Caco-2 (cell line): Measurements from ENCODE around the gene SKP1. TPM values are rescaled to one million over a fixed set of nuclear protein-coding genes. Genes with fewer than 3 reads are reported as not detected.

Experiments used
- BruUV-seq: library from RNA; stranded (reverse); fragments of 400-500 nt; replicated peaks from 2 replicates; lab custom pipeline; 2021; lab: Mats Ljungman, UMichigan
- CTCF ChIA-PET: fragments of 300-600 bp; sonication (Branson Sonifier 250); formaldehyde crosslinking; loops from one replicate; lab custom pipeline; 2022; ENCODE audit warnings: antibody characterized with exemption; lab: Charles Lee
- POLR2A ChIA-PET: fragments of 300-600 bp; sonication (Branson Sonifier 250); formaldehyde crosslinking; loops from one replicate; lab custom pipeline; 2022; ENCODE audit warnings: antibody characterized with exemption; lab: Charles Lee
- DNase-seq, 2 experiments: peaks; one replicate each; pipeline versions ENCODE4 v3.0.0 to v3.0.0-alpha.2; 2020 to 2022
- H3K27me3 ChIP-seq: replicated peaks from 2 replicates; pipeline ENCODE4 v1.6.0; 2011; ENCODE audit warnings: low read length; ENCODE audit not compliant: control insufficient read depth, insufficient read depth
- H3K36me3 ChIP-seq: 2 replicates; pipeline ENCODE4 v1.5.1; 2011; ENCODE audit warnings: low read length; ENCODE audit not compliant: control insufficient read depth, insufficient read depth
- H3K4me1 ChIP-seq: fragments of 250-450 bp; sonication (Bioruptor Pico); 2 replicates; pipeline ENCODE4 v1.5.1; 2020; ENCODE audit warnings: mild to moderate bottlenecking
- H3K4me3 ChIP-seq: 2 replicates; pipeline ENCODE4 v1.5.1; 2011; ENCODE audit warnings: low read depth, mild to moderate bottlenecking, control low read depth, low read length
- H3K9me3 ChIP-seq: fragments of 250-450 bp; sonication (Bioruptor Pico); 2 replicates; pipeline ENCODE4 v1.5.1; 2020; ENCODE audit warnings: mild to moderate bottlenecking, moderate library complexity
- H3K27ac Mint-ChIP-seq: one replicate; pipeline ENCODE4 v1.8.0; 2022; ENCODE audit warnings: mixed read lengths; ENCODE audit not compliant: unreplicated experiment
- H3K27me3 Mint-ChIP-seq: one replicate; pipeline ENCODE4 v1.8.0; 2022; ENCODE audit warnings: mixed read lengths; ENCODE audit not compliant: insufficient read depth, unreplicated experiment
- H3K36me3 Mint-ChIP-seq: one replicate; pipeline ENCODE4 v1.8.0; 2022; ENCODE audit warnings: mild to moderate bottlenecking, mixed read lengths; ENCODE audit not compliant: insufficient read depth, unreplicated experiment
- H3K4me1 Mint-ChIP-seq: one replicate; pipeline ENCODE4 v1.8.0; 2022; ENCODE audit warnings: low read depth, mixed read lengths; ENCODE audit not compliant: unreplicated experiment
- H3K4me3 Mint-ChIP-seq: one replicate; pipeline ENCODE4 v1.8.0; 2022; ENCODE audit warnings: mild to moderate bottlenecking, moderate library complexity, mixed read lengths; ENCODE audit not compliant: unreplicated experiment
- H3K9me3 Mint-ChIP-seq: one replicate; pipeline ENCODE4 v1.8.0; 2022; ENCODE audit warnings: mixed read lengths; ENCODE audit not compliant: unreplicated experiment
- intact Hi-C: fragments of 100-400 bp; cut with micrococcal nuclease; formaldehyde crosslinking; loops from one replicate; pipeline ENCODE4 v1.10.0; 2022; ENCODE audit not compliant: unreplicated experiment
- microRNA-seq: library from miRNA; unstranded; fragments of <30 nt; microRNA quantifications from one replicate; pipeline ENCODE4 v1.2.0, GENCODE V29; 2022
- total RNA-seq: library from RNA; stranded (reverse); gene quantifications from 2 replicates; pipeline ENCODE4 v1.2.3, GENCODE V29; 2022
- TF ChIP-seq, protein P1 (sequence below), 2 experiments: fragments of 200-600 bp in 1 of 2; IDR thresholded peaks; 1 replicate in 1 of 2; 2 replicates in 1 of 2; pipeline versions ENCODE4 v1.5.1 to v1.8.0; 2011 to 2022; ENCODE audit warnings: antibody characterized with exemption in 1 of 2, control low read depth in 1 of 2, inconsistent platforms in 1 of 2, low read depth in 1 of 2, low read length in 1 of 2, mild to moderate bottlenecking in 1 of 2, moderate library complexity in 1 of 2; ENCODE audit not compliant: insufficient read depth in 1 of 2, severe bottlenecking in 1 of 2, unreplicated experiment in 1 of 2

Gene SKP1
- total RNA-seq, 1 experiment from 2014 or later, result 365 TPM

DNA sequence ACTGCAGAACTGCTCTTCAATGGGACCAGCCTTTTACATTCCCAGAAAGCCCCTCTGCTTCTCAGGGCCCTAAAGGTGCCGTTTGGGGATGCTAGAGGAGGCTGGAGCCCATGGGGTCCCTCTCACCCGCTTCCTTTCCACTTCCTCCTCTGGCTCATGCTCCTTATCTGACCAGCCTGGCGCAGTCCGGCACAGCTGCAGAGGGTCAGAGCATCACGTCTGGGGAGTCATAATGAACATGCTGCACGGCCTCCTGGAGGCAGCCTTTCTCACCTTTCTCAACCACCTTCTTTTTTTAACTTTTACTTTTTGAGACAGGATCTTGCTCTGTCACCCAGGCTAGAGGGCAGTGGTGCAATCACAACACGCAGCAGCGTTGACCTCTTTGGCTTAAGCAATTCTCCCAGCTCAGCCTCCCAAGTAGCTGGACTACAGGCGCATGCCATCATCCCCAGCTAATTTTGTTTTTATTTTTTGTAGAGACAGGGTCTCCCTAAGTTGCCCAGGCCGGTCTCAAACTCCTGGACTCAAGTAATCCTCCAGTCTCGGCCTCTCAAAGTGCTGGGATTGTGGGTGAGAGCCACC lies 77.4 kb downstream of the SKP1 start:
- Mint-ChIP-seq H3K4me3 (no peak overlapping the region), H3K9me3 (no peaks in the 10 kb centered on the region), H3K27me3 (no peaks in the 10 kb centered on the region), H3K4me1 (peaks cover 7% of the 10 kb centered on the region), H3K27ac (peak overlapping the region; percentile 12), H3K36me3 (no peaks in the 10 kb centered on the region)
- Histone ChIP-seq H3K4me1 (peaks cover 22% of the 10 kb centered on the region), H3K9me3 (no peaks in the 10 kb centered on the region), H3K4me3 (no peak overlapping the region), H3K27me3 (no peaks in the 10 kb centered on the region), H3K36me3 (no peaks in the 10 kb centered on the region)
- intact Hi-C loops, result loop anchor here (2.0 kb wide), 1 partner anchor 41 kb away; no protein-coding TSS in a partner anchor
- TF ChIP-seq, protein P1, sequence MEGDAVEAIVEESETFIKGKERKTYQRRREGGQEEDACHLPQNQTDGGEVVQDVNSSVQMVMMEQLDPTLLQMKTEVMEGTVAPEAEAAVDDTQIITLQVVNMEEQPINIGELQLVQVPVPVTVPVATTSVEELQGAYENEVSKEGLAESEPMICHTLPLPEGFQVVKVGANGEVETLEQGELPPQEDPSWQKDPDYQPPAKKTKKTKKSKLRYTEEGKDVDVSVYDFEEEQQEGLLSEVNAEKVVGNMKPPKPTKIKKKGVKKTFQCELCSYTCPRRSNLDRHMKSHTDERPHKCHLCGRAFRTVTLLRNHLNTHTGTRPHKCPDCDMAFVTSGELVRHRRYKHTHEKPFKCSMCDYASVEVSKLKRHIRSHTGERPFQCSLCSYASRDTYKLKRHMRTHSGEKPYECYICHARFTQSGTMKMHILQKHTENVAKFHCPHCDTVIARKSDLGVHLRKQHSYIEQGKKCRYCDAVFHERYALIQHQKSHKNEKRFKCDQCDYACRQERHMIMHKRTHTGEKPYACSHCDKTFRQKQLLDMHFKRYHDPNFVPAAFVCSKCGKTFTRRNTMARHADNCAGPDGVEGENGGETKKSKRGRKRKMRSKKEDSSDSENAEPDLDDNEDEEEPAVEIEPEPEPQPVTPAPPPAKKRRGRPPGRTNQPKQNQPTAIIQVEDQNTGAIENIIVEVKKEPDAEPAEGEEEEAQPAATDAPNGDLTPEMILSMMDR (IDR thresholded peaks at IDR 0.05; ENCODE audit: insufficient read depth in 1 of 2, low read depth in 1 of 2, low read length in 1 of 2, severe bottlenecking in 1 of 2, unreplicated experiment in 1 of 2), result no peak
- BruUV-seq, result no TSS peak
- CTCF ChIA-PET, result interaction anchor here (1.5 to 3.0 kb wide), 2 partner anchors 46 to 60 kb away, joined by 4 to 18 read pairs; no protein-coding TSS in a partner anchor
- no peak for DNase-seq
- POLR2A ChIA-PET, result no interaction called here

Small RNA genes lying within 50 kb of the gene (microRNA-seq; reads per million reads assigned to microRNA genes)
- 1.3 reads per million for gene MIR3661

Other genes with a start within 250 kb of the SKP1 start
- 35.6 and 41.4 TPM in 2 replicates for gene C5orf15, start 208.3 kb downstream of the SKP1 start, total RNA-seq
- 317 and 358 TPM in 2 replicates for gene VDAC1, start 172.0 kb downstream of the SKP1 start, total RNA-seq
- gene TCF7, start 62.3 kb downstream of the SKP1 start, total RNA-seq, result 36.2 and 36.5 TPM in 2 replicates
- 202 and 224 TPM in 2 replicates for gene PPP2CA, start 49.1 kb upstream of the SKP1 start, total RNA-seq
- 1.8 and 2.0 TPM in 2 replicates for gene CDKL3, start 190.2 kb upstream of the SKP1 start, total RNA-seq
- 76.1 and 78.9 TPM in 2 replicates for gene UBE2B, start 194.6 kb upstream of the SKP1 start, total RNA-seq
- gene CDKN2AIPNL, start 234.9 kb upstream of the SKP1 start, total RNA-seq, result 49.8 and 53.2 TPM in 2 replicates